Astrocyte (in vitro differentiated cells and primary cell): ENCODE data around the gene MCF2L. TPM values are rescaled to one million over a fixed set of nuclear protein-coding genes. Genes with fewer than 3 reads are reported as not detected.

Experiments used
- DNase-seq: peaks from one replicate; pipeline ENCODE4 v3.0.0-alpha.2; 2010; ENCODE audit warnings: low read depth
- FAIRE-seq: peaks from 2 replicates; lab custom pipeline; 2011; peaks lifted over from hg19 to GRCh38; lab: Jason Lieb, UNC
- H2AFZ ChIP-seq: 2 replicates; pipeline ENCODE4 v1.6.0; 2012; ENCODE audit warnings: low read depth, low read length, inconsistent platforms
- H3K27ac ChIP-seq: 2 replicates; pipeline ENCODE4 v1.5.1; 2011; ENCODE audit warnings: low read depth, low read length, inconsistent platforms
- H3K27me3 ChIP-seq: 2 replicates; pipeline ENCODE4 v1.6.0; 2011; ENCODE audit warnings: low read length, inconsistent platforms; ENCODE audit not compliant: insufficient read depth
- H3K36me3 ChIP-seq: 2 replicates; pipeline ENCODE4 v1.5.1; 2011; ENCODE audit warnings: low read length, inconsistent platforms; ENCODE audit not compliant: insufficient read depth
- H3K4me1 ChIP-seq: 2 replicates; pipeline ENCODE4 v1.5.1; 2011; ENCODE audit warnings: low read length, inconsistent platforms; ENCODE audit not compliant: insufficient read depth
- H3K4me2 ChIP-seq: 2 replicates; pipeline ENCODE4 v1.6.0; 2012; ENCODE audit warnings: low read length, inconsistent platforms
- H3K4me3 ChIP-seq: 2 replicates; pipeline ENCODE4 v1.5.1; 2011; ENCODE audit warnings: low read depth, mild to moderate bottlenecking, low read length, inconsistent platforms; ENCODE audit not compliant: insufficient read depth
- H3K79me2 ChIP-seq: 2 replicates; pipeline ENCODE4 v1.6.0; 2012; ENCODE audit warnings: mild to moderate bottlenecking, low read length, inconsistent platforms; ENCODE audit not compliant: insufficient read depth
- H3K9ac ChIP-seq: 2 replicates; pipeline ENCODE4 v1.6.0; 2012; ENCODE audit warnings: mild to moderate bottlenecking, low read length, inconsistent platforms
- H3K9me3 ChIP-seq: 2 replicates; pipeline ENCODE4 v1.5.1; 2012; ENCODE audit warnings: low read depth, mild to moderate bottlenecking, low read length, inconsistent platforms; ENCODE audit not compliant: insufficient read depth
- H4K20me1 ChIP-seq: 2 replicates; pipeline ENCODE4 v1.6.0; 2012; ENCODE audit warnings: low read length, inconsistent platforms; ENCODE audit not compliant: insufficient read depth
- H3K27ac Mint-ChIP-seq: one replicate; pipeline ENCODE4 v1.8.0; 2021; ENCODE audit warnings: mild to moderate bottlenecking, mixed read lengths; ENCODE audit not compliant: unreplicated experiment
- H3K27me3 Mint-ChIP-seq: one replicate; pipeline ENCODE4 v1.8.0; 2021; ENCODE audit warnings: low read depth, mixed read lengths; ENCODE audit not compliant: unreplicated experiment
- H3K36me3 Mint-ChIP-seq: one replicate; pipeline ENCODE4 v1.8.0; 2021; ENCODE audit warnings: low read depth, mixed read lengths; ENCODE audit not compliant: unreplicated experiment
- H3K4me1 Mint-ChIP-seq: one replicate; pipeline ENCODE4 v1.8.0; 2021; ENCODE audit warnings: low read depth, mixed read lengths; ENCODE audit not compliant: unreplicated experiment
- H3K4me3 Mint-ChIP-seq: one replicate; pipeline ENCODE4 v1.8.0; 2021; ENCODE audit warnings: mild to moderate bottlenecking, moderate library complexity, mixed read lengths; ENCODE audit not compliant: unreplicated experiment
- H3K9me3 Mint-ChIP-seq: one replicate; pipeline ENCODE4 v1.8.0; 2021; ENCODE audit warnings: mild to moderate bottlenecking, mixed read lengths; ENCODE audit not compliant: unreplicated experiment
- CTCF ChIP-seq: IDR thresholded peaks from 2 replicates; pipeline ENCODE4 v1.5.1; 2011; ENCODE audit warnings: low read depth, mild to moderate bottlenecking, inconsistent platforms, low read length, moderate library complexity; ENCODE audit not compliant: insufficient read depth
- EZH2 ChIP-seq: IDR thresholded peaks from 2 replicates; pipeline ENCODE4 v1.6.1; 2012; ENCODE audit warnings: mild to moderate bottlenecking, low read length, inconsistent platforms; ENCODE audit not compliant: insufficient read depth
- total RNA-seq: library from RNA; stranded (reverse); gene quantifications from 2 replicates; pipeline ENCODE4 v1.2.1, GENCODE V29; 2021

Gene MCF2L
- total RNA-seq, 1 donor from 2014 or later: 3.4 TPM

DNA sequence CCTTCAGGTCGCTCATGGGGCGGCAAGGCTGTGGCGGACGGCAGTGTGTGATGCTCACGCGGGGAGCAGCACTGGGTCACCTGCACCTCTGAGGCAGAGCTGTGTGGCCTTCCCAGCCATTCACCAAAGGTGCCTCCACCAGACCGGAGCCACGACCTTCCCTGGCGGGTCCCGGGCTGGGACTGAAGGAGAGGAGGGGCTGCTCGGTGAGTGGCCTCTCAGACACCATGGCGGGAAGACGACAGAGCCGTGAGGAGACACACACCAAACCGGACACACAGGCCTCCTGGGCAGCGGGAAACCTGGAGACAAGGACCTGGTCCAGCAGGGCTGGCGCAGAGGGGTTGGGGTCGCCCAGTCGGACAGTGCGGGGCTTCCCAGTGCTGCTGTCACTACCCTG lies 7.5 kb downstream of the MCF2L start:
- Histone ChIP-seq H3K27ac (no peak overlapping the region), H3K79me2 (no peaks in the 10 kb centered on the region), H3K4me2 (no peak overlapping the region), H4K20me1 (no peaks in the 10 kb centered on the region), H3K4me1 (no peaks in the 10 kb centered on the region), H3K4me3 (no peak overlapping the region), H3K27me3 (peaks cover 11% of the 10 kb centered on the region), H2AFZ (no peak overlapping the region), H3K9me3 (peaks cover 5% of the 10 kb centered on the region), H3K9ac (no peak overlapping the region), H3K36me3 (no peaks in the 10 kb centered on the region)
- no peak overlapping the region for H3K4me3 Mint-ChIP-seq
- DNase-seq: no peak
- H3K27ac Mint-ChIP-seq: no peak overlapping the region
- TF ChIP-seq CTCF (no peak), EZH2 (no peak)
- FAIRE-seq: no peak
- H3K9me3 Mint-ChIP-seq: peaks cover 8% of the 10 kb centered on the region
- H3K36me3 Mint-ChIP-seq: peaks cover 7% of the 10 kb centered on the region
- H3K4me1 Mint-ChIP-seq: no peaks in the 10 kb centered on the region
- peaks cover 63% of the 10 kb centered on the region for H3K27me3 Mint-ChIP-seq

GRCh38 chr13:112977091-112977490 lies 8.1 kb downstream of the MCF2L start:
- FAIRE-seq (no peak), DNase-seq (no peak)
- Histone ChIP-seq H3K36me3 (no peaks in the 10 kb centered on the region), H3K4me2 (no peak overlapping the region), H3K79me2 (no peaks in the 10 kb centered on the region), H3K27ac (no peak overlapping the region), H3K9me3 (peaks cover 1% of the 10 kb centered on the region), H3K4me3 (no peak overlapping the region), H3K9ac (no peak overlapping the region), H3K27me3 (peaks cover 11% of the 10 kb centered on the region), H2AFZ (no peak overlapping the region), H4K20me1 (no peaks in the 10 kb centered on the region), H3K4me1 (no peaks in the 10 kb centered on the region)
- no peak for TF ChIP-seq CTCF
- no peak for TF ChIP-seq EZH2
- peaks cover 2% of the 10 kb centered on the region for H3K36me3 Mint-ChIP-seq
- H3K9me3 Mint-ChIP-seq: peaks cover 4% of the 10 kb centered on the region
- H3K27ac Mint-ChIP-seq: no peak overlapping the region
- no peaks in the 10 kb centered on the region for H3K4me1 Mint-ChIP-seq
- no peak overlapping the region for H3K4me3 Mint-ChIP-seq
- peaks cover 63% of the 10 kb centered on the region for H3K27me3 Mint-ChIP-seq

DNA sequence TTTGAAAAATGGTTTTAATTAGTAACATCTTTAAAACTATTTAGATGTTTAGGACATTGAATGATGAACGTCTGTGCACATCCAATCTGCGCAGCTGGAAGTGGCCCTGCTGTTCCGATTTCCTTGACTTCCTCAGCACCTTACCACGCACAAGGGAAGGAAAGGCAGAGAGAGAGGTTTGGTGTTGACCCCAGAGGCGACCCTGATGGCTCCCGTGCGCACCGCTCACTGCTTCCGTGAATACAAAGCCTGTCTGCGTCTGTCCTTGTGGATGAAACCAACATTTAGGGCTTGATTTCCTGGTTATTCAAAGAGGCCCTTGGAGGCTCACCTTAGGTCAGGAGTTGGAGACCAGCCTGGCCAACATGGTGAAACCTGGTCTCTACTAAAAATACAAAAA lies 8.5 kb downstream of the MCF2L start:
- H4K20me1 ChIP-seq: no peaks in the 10 kb centered on the region
- no peak for FAIRE-seq
- H3K9ac ChIP-seq: no peak overlapping the region
- H3K27ac ChIP-seq: no peak overlapping the region
- no peak overlapping the region for H2AFZ ChIP-seq
- H3K9me3 Mint-ChIP-seq: peaks cover 4% of the 10 kb centered on the region
- H3K4me1 Mint-ChIP-seq: no peaks in the 10 kb centered on the region
- peaks cover 68% of the 10 kb centered on the region for H3K27me3 Mint-ChIP-seq
- no peak for TF ChIP-seq EZH2
- H3K27me3 ChIP-seq: peaks cover 11% of the 10 kb centered on the region
- H3K9me3 ChIP-seq: no peaks in the 10 kb centered on the region
- H3K27ac Mint-ChIP-seq: no peak overlapping the region
- no peaks in the 10 kb centered on the region for H3K79me2 ChIP-seq
- H3K4me1 ChIP-seq: no peaks in the 10 kb centered on the region
- DNase-seq: no peak
- H3K4me3 Mint-ChIP-seq: no peak overlapping the region
- no peak overlapping the region for H3K4me3 ChIP-seq
- no peak overlapping the region for H3K4me2 ChIP-seq
- peaks cover 2% of the 10 kb centered on the region for H3K36me3 Mint-ChIP-seq
- no peaks in the 10 kb centered on the region for H3K36me3 ChIP-seq
